HG03175 (cell line): ENCODE measurements around the gene RYR2.

Experiments used
- ATAC-seq: cut with Tn5 transposase; IDR thresholded peaks from one replicate; pipeline ENCODE4 v1.9.1; 2021; ENCODE audit warnings: mild to moderate bottlenecking, moderate library complexity; ENCODE audit not compliant: unreplicated experiment

RYR2 gene

GRCh38 chr1:237191403-237191802 is 149.4 kb downstream of the RYR2 start:
- no peak for ATAC-seq

GRCh38 chr1:237197470-237198425 is 155.8 kb downstream of the RYR2 start:
- ATAC-seq: no peak

GRCh38 chr1:237199026-237199425 is 157.0 kb downstream of the RYR2 start:
- ATAC-seq: no peak

- ATAC-seq: no peak
Measured at GRCh38 chr1:237201155-237201554, 159.2 kb downstream of the RYR2 start.

- no peak for ATAC-seq
Measured at GRCh38 chr1:237204841-237205240, 162.9 kb downstream of the RYR2 start.

GRCh38 chr1:237205400-237206064 is 163.5 kb downstream of the RYR2 start:
- no peak for ATAC-seq

GRCh38 chr1:237206065-237206414 is 164.1 kb downstream of the RYR2 start:
- ATAC-seq: no peak

- no peak for ATAC-seq
Measured at GRCh38 chr1:237211031-237211430, 169.0 kb downstream of the RYR2 start.

- no peak for ATAC-seq
Measured at GRCh38 chr1:237211540-237211939, 169.6 kb downstream of the RYR2 start.

GRCh38 chr1:237219751-237220642 is 178.0 kb downstream of the RYR2 start:
- no peak for ATAC-seq

- ATAC-seq: no peak
Measured at GRCh38 chr1:237223419-237223818, 181.4 kb downstream of the RYR2 start.

GRCh38 chr1:237226177-237226944 is 184.4 kb downstream of the RYR2 start:
- no peak for ATAC-seq

GRCh38 chr1:237227476-237227875 is 185.5 kb downstream of the RYR2 start:
- no peak for ATAC-seq

- no peak for ATAC-seq
Measured at GRCh38 chr1:237228421-237228820, 186.4 kb downstream of the RYR2 start.

- ATAC-seq: no peak
Measured at GRCh38 chr1:237229333-237229732, 187.3 kb downstream of the RYR2 start.

GRCh38 chr1:237232501-237232900 is 190.5 kb downstream of the RYR2 start:
- ATAC-seq: no peak

GRCh38 chr1:237235091-237235490 is 193.1 kb downstream of the RYR2 start:
- no peak for ATAC-seq

GRCh38 chr1:237237721-237238120 is 195.7 kb downstream of the RYR2 start:
- no peak for ATAC-seq

GRCh38 chr1:237239248-237239647 is 197.3 kb downstream of the RYR2 start:
- ATAC-seq: no peak

- no peak for ATAC-seq
Measured at GRCh38 chr1:237241038-237241437, 199.1 kb downstream of the RYR2 start.
